ENCODE results near the gene JPT1.

Gene JPT1, protein sequence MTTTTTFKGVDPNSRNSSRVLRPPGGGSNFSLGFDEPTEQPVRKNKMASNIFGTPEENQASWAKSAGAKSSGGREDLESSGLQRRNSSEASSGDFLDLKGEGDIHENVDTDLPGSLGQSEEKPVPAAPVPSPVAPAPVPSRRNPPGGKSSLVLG

DNA sequence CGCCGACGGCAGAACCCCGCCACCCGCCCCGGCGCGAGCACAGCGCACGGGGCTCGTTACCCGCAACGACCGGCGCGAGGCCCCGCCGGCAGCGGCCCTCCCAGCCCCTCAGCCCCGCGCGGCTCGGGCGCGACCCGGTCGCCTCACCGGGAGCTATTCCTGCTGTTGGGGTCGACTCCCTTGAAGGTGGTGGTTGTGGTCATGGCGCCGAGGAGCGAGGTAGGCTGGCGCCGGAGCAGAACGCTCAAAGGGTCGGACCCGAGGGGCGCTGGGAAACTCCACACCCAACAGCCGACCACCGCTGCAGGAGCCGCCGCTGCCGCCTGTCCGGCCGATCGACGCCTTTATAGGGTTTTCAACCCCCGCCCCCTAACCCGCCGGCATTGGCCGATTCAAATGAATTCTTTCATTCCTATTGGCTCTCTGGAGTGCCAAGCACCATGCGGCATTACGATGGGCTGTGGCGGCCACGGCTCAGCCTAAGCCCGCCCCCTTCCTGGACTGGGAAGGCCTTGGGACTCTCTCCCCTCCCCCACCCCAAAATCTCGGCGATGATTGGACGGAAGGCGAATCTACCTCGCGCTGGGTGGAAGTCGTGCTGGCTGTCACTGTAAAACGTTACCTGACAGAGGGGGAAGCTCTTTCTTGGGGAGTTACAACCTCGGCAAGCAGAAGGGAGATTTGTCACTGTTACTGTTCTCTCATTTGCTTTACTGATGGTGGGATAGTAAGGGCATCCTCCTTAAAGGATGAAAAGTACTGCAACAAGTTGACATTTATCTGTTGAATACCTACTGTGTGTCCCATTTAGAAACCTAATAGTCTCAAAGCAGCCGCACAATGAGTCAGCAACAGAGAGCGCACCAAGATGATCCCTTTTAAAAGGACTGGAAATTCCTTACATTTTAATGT is at the start of gene JPT1:
TSS of gene JPT1 (minus strand) at position 318 of the 912 bp plus-strand sequence. CDS start at position 203, 115 bp downstream.
- no peaks in the 10 kb centered on the region for H3K27me3 Mint-ChIP-seq

GRCh38 chr17:75199886-75200618 is 45.7 kb upstream of the JPT1 start:
- peaks cover 6% of the 10 kb centered on the region for H3K4me1 Mint-ChIP-seq

More for the DNA sequence above, at the start of gene JPT1:
- H3K27ac Mint-ChIP-seq (ENCODE audit: low read depth) = peak within 1 kb of the TSS; percentile 65
- DNase-seq (ENCODE audit: low spot score in 2 of 2) (peak; percentile 81 to 91), ATAC-seq (replicated peaks; ENCODE audit: extremely low read depth, poor library complexity, severe bottlenecking) (peak; percentile 99)
- peaks cover 33% of the 10 kb centered on the region for H3K4me1 Mint-ChIP-seq
- H3K9me3 Mint-ChIP-seq = no peaks in the 10 kb centered on the region
- H3K36me3 Mint-ChIP-seq (ENCODE audit: insufficient read depth) = peaks cover 18% of the 10 kb centered on the region
- H3K4me3 Mint-ChIP-seq = peak within 1 kb of the TSS; percentile 94

GRCh38 chr17:75194879-75195278 is 40.6 kb upstream of the JPT1 start:
- Mint-ChIP-seq H3K36me3 (ENCODE audit: insufficient read depth) (no peaks in the 10 kb centered on the region), H3K9me3 (no peaks in the 10 kb centered on the region), H3K27me3 (no peaks in the 10 kb centered on the region), H3K27ac (ENCODE audit: low read depth) (no peak overlapping the region), H3K4me3 (no peak overlapping the region), H3K4me1 (no peaks in the 10 kb centered on the region)
- ATAC-seq (replicated peaks; ENCODE audit: extremely low read depth, poor library complexity, severe bottlenecking) (no peak), DNase-seq (ENCODE audit: low spot score in 2 of 2) (no peak)

More at GRCh38 chr17:75199886-75200618, 45.7 kb upstream of the JPT1 start:
- no peak for ATAC-seq (replicated peaks; ENCODE audit: extremely low read depth, poor library complexity, severe bottlenecking)
- Mint-ChIP-seq H3K27ac (ENCODE audit: low read depth) (no peak overlapping the region), H3K9me3 (no peaks in the 10 kb centered on the region), H3K27me3 (no peaks in the 10 kb centered on the region), H3K4me3 (no peak overlapping the region), H3K36me3 (ENCODE audit: insufficient read depth) (peaks cover 1% of the 10 kb centered on the region)
- DNase-seq (ENCODE audit: low spot score in 2 of 2) = no peak

- no peaks in the 10 kb centered on the region for H3K9me3 Mint-ChIP-seq
- no peaks in the 10 kb centered on the region for H3K4me1 Mint-ChIP-seq
- no peak overlapping the region for H3K27ac Mint-ChIP-seq (ENCODE audit: low read depth)
- H3K36me3 Mint-ChIP-seq (ENCODE audit: insufficient read depth) = no peaks in the 10 kb centered on the region
- DNase-seq (ENCODE audit: low spot score in 2 of 2) (no peak), ATAC-seq (replicated peaks; ENCODE audit: extremely low read depth, poor library complexity, severe bottlenecking) (no peak)
- no peak overlapping the region for H3K4me3 Mint-ChIP-seq
- no peaks in the 10 kb centered on the region for H3K27me3 Mint-ChIP-seq
Measured at GRCh38 chr17:75191584-75191983, 37.3 kb upstream of the JPT1 start.

GRCh38 chr17:75188614-75189013 is 34.3 kb upstream of the JPT1 start:
- DNase-seq (ENCODE audit: low spot score in 2 of 2) (no peak), ATAC-seq (replicated peaks; ENCODE audit: extremely low read depth, poor library complexity, severe bottlenecking) (no peak)
- H3K27me3 Mint-ChIP-seq = no peaks in the 10 kb centered on the region
- H3K4me3 Mint-ChIP-seq = no peak overlapping the region
- peaks cover 10% of the 10 kb centered on the region for H3K4me1 Mint-ChIP-seq
- peaks cover 2% of the 10 kb centered on the region for H3K36me3 Mint-ChIP-seq (ENCODE audit: insufficient read depth)
- H3K9me3 Mint-ChIP-seq = no peaks in the 10 kb centered on the region
- H3K27ac Mint-ChIP-seq (ENCODE audit: low read depth) = no peak overlapping the region

GRCh38 chr17:75183999-75184884 is 29.9 kb upstream of the JPT1 start:
- H3K27me3 Mint-ChIP-seq = no peaks in the 10 kb centered on the region
- ATAC-seq (replicated peaks; ENCODE audit: extremely low read depth, poor library complexity, severe bottlenecking) (no peak), DNase-seq (ENCODE audit: low spot score in 2 of 2) (no peak)
- H3K27ac Mint-ChIP-seq (ENCODE audit: low read depth) = peak overlapping the region; percentile 92
- H3K4me1 Mint-ChIP-seq = peaks cover 25% of the 10 kb centered on the region
- peak overlapping the region; percentile 83 for H3K4me3 Mint-ChIP-seq
- peaks cover 33% of the 10 kb centered on the region for H3K36me3 Mint-ChIP-seq (ENCODE audit: insufficient read depth)
- H3K9me3 Mint-ChIP-seq = no peaks in the 10 kb centered on the region

DNA sequence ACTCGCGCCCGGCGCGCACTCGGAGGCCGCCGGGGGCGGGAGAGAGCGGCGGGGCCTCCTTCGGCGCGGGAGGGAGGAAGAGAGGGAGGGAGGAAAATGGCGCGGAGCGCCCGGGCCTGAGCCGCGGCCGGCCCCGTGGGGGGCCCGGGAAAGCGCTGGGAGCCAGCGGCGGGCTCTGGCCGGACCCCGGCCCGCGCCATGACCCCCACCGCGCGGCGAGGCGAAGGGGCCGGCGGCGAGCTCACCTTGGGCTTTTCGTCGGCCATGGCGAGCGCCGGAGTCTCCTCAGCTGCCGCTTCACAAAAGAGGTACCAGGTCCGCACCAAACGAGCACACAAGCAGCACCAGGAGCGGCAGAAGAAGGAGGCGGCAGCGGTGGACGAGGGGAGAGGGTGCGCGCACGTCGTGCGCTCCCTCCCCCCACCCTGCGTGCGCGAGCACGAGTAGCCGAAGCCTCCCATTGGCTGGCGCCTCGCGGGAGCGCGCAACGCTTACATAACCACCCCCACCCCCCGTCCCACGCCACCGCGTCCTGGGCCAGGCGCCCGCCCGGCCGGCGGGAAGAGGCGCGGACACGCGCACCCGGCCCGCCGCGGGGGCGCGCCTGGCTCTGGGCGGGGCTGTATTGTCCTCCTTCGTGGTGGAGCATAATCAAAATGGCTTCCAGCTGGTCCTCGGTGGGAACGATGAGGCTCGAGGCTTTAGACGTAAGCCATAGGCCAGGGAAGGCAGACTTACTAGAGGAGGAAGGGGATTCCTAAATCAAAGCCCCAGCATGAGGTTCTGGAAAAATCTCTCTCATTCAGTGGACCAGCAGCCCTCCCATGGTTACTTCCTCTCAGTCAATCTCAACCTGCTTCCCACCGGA is 28.5 kb upstream of the JPT1 start, which contains the start of gene SUMO2:
TSS of gene SUMO2 (minus strand) at position 391 of the 868 bp plus-strand sequence. CDS start at position 266, 125 bp downstream.
- peak; percentile 82 for ATAC-seq (replicated peaks; ENCODE audit: extremely low read depth, poor library complexity, severe bottlenecking)
- Mint-ChIP-seq H3K36me3 (ENCODE audit: insufficient read depth) (peaks cover 41% of the 10 kb centered on the region), H3K27ac (ENCODE audit: low read depth) (peak within 1 kb of the TSS; percentile 92), H3K4me3 (peak within 1 kb of the TSS; percentile 83), H3K27me3 (no peaks in the 10 kb centered on the region), H3K9me3 (no peaks in the 10 kb centered on the region), H3K4me1 (peaks cover 25% of the 10 kb centered on the region)
- DNase-seq (ENCODE audit: low spot score in 2 of 2) = peak; percentile 89 to 90

DNA sequence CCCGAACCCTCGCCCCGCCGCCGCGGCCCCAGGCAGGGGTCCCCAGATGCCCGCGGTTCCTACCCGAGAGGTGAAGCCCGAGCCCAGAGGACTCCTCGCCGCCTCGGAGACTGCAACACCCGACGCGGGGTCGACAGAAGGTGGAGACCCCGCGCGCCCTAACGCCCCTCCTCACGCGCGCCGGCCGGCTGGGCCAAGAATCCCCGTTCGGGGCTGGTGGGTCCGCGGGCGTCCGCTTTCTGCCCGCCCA is 27.9 kb upstream of the JPT1 start:
- Mint-ChIP-seq H3K9me3 (no peaks in the 10 kb centered on the region), H3K4me1 (peaks cover 25% of the 10 kb centered on the region), H3K36me3 (ENCODE audit: insufficient read depth) (peaks cover 46% of the 10 kb centered on the region), H3K27me3 (no peaks in the 10 kb centered on the region), H3K4me3 (peak overlapping the region; percentile 83), H3K27ac (ENCODE audit: low read depth) (peak overlapping the region; percentile 79)
- no peak for DNase-seq (ENCODE audit: low spot score in 2 of 2)
- no peak for ATAC-seq (replicated peaks; ENCODE audit: extremely low read depth, poor library complexity, severe bottlenecking)

DNA sequence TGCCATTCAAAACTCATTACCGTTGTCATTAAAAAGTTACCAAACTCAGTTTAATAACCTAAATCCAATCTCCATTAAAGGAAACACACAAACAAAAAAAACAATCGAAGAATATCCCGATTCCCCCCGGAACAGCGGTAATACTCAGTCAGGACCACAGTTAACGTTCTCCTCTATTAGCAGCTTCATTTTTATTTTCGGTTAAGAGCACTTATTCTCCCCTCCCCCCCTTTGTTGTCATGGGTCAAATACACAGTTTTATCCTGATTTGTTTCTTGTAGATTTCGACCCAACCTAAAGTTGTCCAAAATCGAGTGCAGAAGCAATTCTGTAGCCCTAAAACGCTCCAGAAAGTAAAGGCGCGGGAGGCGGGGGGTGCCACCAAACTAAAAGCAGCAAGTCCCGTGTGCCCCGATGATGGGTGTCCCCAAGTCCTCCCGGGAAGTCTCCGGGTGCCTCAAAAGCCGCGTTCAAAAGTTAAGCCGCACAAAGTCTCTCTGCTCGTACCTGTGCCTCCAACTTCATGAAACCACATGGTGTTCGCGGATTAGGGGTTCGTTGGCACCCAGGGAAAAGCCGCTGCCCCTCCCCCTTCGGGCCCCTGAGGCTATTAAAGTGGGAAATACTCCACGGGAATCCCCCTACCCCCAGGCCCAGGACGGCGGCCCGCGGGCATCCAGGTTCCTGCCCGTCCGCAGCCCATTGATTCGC is 27.5 kb upstream of the JPT1 start:
- H3K9me3 Mint-ChIP-seq = no peaks in the 10 kb centered on the region
- H3K36me3 Mint-ChIP-seq (ENCODE audit: insufficient read depth) = peaks cover 50% of the 10 kb centered on the region
- DNase-seq (ENCODE audit: low spot score in 2 of 2) = peak; percentile 14 to 18
- H3K4me3 Mint-ChIP-seq = peak overlapping the region; percentile 83
- H3K27ac Mint-ChIP-seq (ENCODE audit: low read depth) = peak overlapping the region; percentile 79
- H3K27me3 Mint-ChIP-seq = no peaks in the 10 kb centered on the region
- peaks cover 27% of the 10 kb centered on the region for H3K4me1 Mint-ChIP-seq
- peak; percentile 18 for ATAC-seq (replicated peaks; ENCODE audit: extremely low read depth, poor library complexity, severe bottlenecking)

DNA sequence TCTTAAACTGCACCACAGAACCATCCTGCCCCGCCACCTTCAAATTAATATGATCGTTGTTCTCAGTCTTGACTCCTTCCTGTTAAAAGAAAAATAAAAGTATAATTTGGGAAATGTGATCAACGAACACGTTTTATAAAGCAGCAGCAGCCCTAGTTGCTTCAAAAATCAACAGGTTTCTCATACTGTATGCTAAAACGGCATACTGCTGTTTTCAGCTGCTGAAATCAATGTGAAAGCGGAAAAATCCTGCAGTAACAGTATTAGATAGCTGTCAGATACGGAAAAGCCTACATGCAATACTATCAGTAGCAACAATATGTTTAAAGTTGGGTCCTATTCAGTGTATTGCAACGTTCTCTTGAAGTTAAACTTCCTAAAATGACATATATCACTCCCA is 26.8 kb upstream of the JPT1 start:
- peak overlapping the region; percentile 83 for H3K4me3 Mint-ChIP-seq
- no peak for ATAC-seq (replicated peaks; ENCODE audit: extremely low read depth, poor library complexity, severe bottlenecking)
- peaks cover 55% of the 10 kb centered on the region for H3K36me3 Mint-ChIP-seq (ENCODE audit: insufficient read depth)
- peaks cover 30% of the 10 kb centered on the region for H3K4me1 Mint-ChIP-seq
- peak overlapping the region; percentile 79 for H3K27ac Mint-ChIP-seq (ENCODE audit: low read depth)
- H3K9me3 Mint-ChIP-seq = no peaks in the 10 kb centered on the region
- DNase-seq (ENCODE audit: low spot score in 2 of 2) = no peak
- H3K27me3 Mint-ChIP-seq = no peaks in the 10 kb centered on the region

- Mint-ChIP-seq H3K4me3 (no peak overlapping the region), H3K9me3 (no peaks in the 10 kb centered on the region), H3K27ac (ENCODE audit: low read depth) (no peak overlapping the region), H3K27me3 (no peaks in the 10 kb centered on the region), H3K4me1 (peaks cover 19% of the 10 kb centered on the region), H3K36me3 (ENCODE audit: insufficient read depth) (peaks cover 72% of the 10 kb centered on the region)
- DNase-seq (ENCODE audit: low spot score in 2 of 2) (no peak), ATAC-seq (replicated peaks; ENCODE audit: extremely low read depth, poor library complexity, severe bottlenecking) (no peak)
Measured at GRCh38 chr17:75178453-75178852, 24.1 kb upstream of the JPT1 start.

Data from central memory CD8-positive, alpha-beta T cell (primary cell).